K562 (cell line): ENCODE results near the gene MRLN. TPM values are rescaled to one million over a fixed set of nuclear protein-coding genes. Genes with fewer than 3 reads are reported as not detected.

Source experiments
- ATAC-seq: fragments of 200-7000 bp; cut with Tn5 transposase; 3 replicates; pipeline ENCODE4 v1.9.1; 2020; ENCODE audit warnings: moderate library complexity
- BruUV-seq: library from RNA; stranded (reverse); fragments of 400-500 nt; replicated peaks from 2 replicates; lab custom pipeline; 2021; lab: Mats Ljungman, UMichigan
- CTCF ChIA-PET: fragments of 300-600 bp; formaldehyde crosslinking; extraction: SDS; loops from one replicate; lab custom pipeline; 2021; ENCODE audit warnings: low intra/inter-chr PET ratio; lab: Yijun Ruan, JAX
- POLR2A ChIA-PET: fragments of 300-600, 350-650 bp; sonication (Branson Sonifier 250); formaldehyde crosslinking; extraction: SDS; loops from one replicate; lab custom pipeline; 2021; ENCODE audit warnings: antibody characterized with exemption, inconsistent platforms; lab: Yijun Ruan, JAX
- DNase-seq, 4 experiments: peaks; one replicate each; pipeline versions ENCODE4 v3.0.0 to v3.0.0-alpha.2; 2011 to 2018; ENCODE audit warnings: low spot score in 3 of 4, mixed read lengths in 3 of 4; ENCODE audit errors: extremely low read depth in 1 of 4
- FAIRE-seq: peaks from 2 replicates; lab custom pipeline; 2011; peaks lifted over from hg19 to GRCh38; lab: Jason Lieb, UNC
- H2AFZ ChIP-seq: 2 replicates; pipeline ENCODE4 v1.6.0; 2011; ENCODE audit warnings: low read depth, low read length, control low read depth, inconsistent platforms
- H3K27ac ChIP-seq: fragments of 200-600 bp; 3 replicates; pipeline ENCODE4 v1.8.0; 2011; ENCODE audit warnings: low read depth, mild to moderate bottlenecking, control low read depth, inconsistent platforms, low read length, moderate library complexity, mixed read lengths; ENCODE audit errors: extremely low read depth
- H3K27me3 ChIP-seq, 2 experiments: fragments of 300-600 bp in 1 of 2; 2 replicates in 1 of 2; 3 replicates in 1 of 2; pipeline versions ENCODE4 v1.6.0 to v1.8.0; 2011; ENCODE audit warnings: inconsistent platforms in 2 of 2, low read length in 2 of 2, mild to moderate bottlenecking in 1 of 2, mixed read lengths in 1 of 2, moderate library complexity in 1 of 2; ENCODE audit not compliant: control insufficient read depth in 2 of 2, insufficient read depth in 2 of 2
- H3K36me3 ChIP-seq: fragments of 300-600 bp; 3 replicates; pipeline ENCODE4 v1.8.0; 2011; ENCODE audit warnings: mild to moderate bottlenecking, low read length, inconsistent platforms; ENCODE audit not compliant: control insufficient read depth, insufficient read depth
- H3K4me1 ChIP-seq, 2 experiments: fragments of 200-600 bp in 1 of 2; replicated peaks in 1 of 2; 2 replicates in 1 of 2; 3 replicates in 1 of 2; pipeline versions ENCODE4 v1.5.1 to v1.8.0; 2011; ENCODE audit warnings: inconsistent platforms in 2 of 2, low read length in 2 of 2, mild to moderate bottlenecking in 1 of 2, mixed read lengths in 1 of 2, moderate library complexity in 1 of 2; ENCODE audit not compliant: control insufficient read depth in 2 of 2, insufficient read depth in 2 of 2
- H3K4me2 ChIP-seq: 2 replicates; pipeline ENCODE4 v1.6.1; 2011; ENCODE audit warnings: low read length, control low read depth, inconsistent platforms, mixed read lengths; ENCODE audit not compliant: insufficient read depth
- H3K4me3 ChIP-seq: fragments of 200-600 bp; sonication (generic), shearing (Covaris generic); 2 replicates; pipeline ENCODE4 v1.5.1; 2016; ENCODE audit warnings: control low read depth, inconsistent platforms
- H3K79me2 ChIP-seq: fragments of 200-600 bp; 3 replicates; pipeline ENCODE4 v1.8.0; 2011; ENCODE audit warnings: low read length, inconsistent platforms; ENCODE audit not compliant: control insufficient read depth, insufficient read depth
- H3K9ac ChIP-seq, 2 experiments: 2 replicates each; pipeline versions ENCODE4 v1.6.0 to v1.6.1; 2011; ENCODE audit warnings: low read depth in 2 of 2, low read length in 2 of 2, control low read depth in 1 of 2, inconsistent platforms in 1 of 2, mild to moderate bottlenecking in 1 of 2, mixed read lengths in 1 of 2; ENCODE audit not compliant: insufficient read depth in 1 of 2
- H3K9me1 ChIP-seq: one replicate; pipeline ENCODE4 v1.6.0; 2011; ENCODE audit warnings: inconsistent platforms, mild to moderate bottlenecking, low read length, moderate library complexity; ENCODE audit not compliant: control insufficient read depth, insufficient read depth
- H3K9me3 ChIP-seq: replicated peaks from 2 replicates; pipeline ENCODE4 v1.5.1; 2011; ENCODE audit warnings: low read depth, low read length, inconsistent platforms; ENCODE audit not compliant: control insufficient read depth, insufficient read depth
- H4K20me1 ChIP-seq: replicated peaks from 2 replicates; pipeline ENCODE4 v1.6.1; 2011; ENCODE audit warnings: low read length, inconsistent platforms, mixed read lengths; ENCODE audit not compliant: control insufficient read depth, insufficient read depth
- ARID3A ChIP-seq: IDR thresholded peaks from 2 replicates; pipeline ENCODE4 v1.6.1; 2012; ENCODE audit warnings: low read depth, low read length, improper control_type of control experiment, borderline replicate concordance
- CBX8 ChIP-seq: fragments of 200-600 bp; sonication (generic); IDR thresholded peaks from 2 replicates; pipeline ENCODE4 v1.6.1; 2012; ENCODE audit warnings: borderline replicate concordance, mixed run types, low read depth, mild to moderate bottlenecking, moderate library complexity, mixed read lengths, low read length, control low read depth, inconsistent platforms; ENCODE audit not compliant: poor library complexity, severe bottlenecking; ENCODE audit errors: extremely low read depth
- CEBPZ ChIP-seq: fragments of 150-350 bp; IDR thresholded peaks from 2 replicates; pipeline ENCODE4 v1.6.1; 2014; ENCODE audit warnings: low read depth, mild to moderate bottlenecking, low read length, borderline replicate concordance
- FOSL1 ChIP-seq: fragments of 200-800 bp; sonication (Bioruptor generic); conservative IDR thresholded peaks from 2 replicates; pipeline ENCODE4 v1.6.1; 2016; ENCODE audit warnings: missing genetic modification characterization, missing compliant biosample characterization
- HDAC1 ChIP-seq, 2 experiments: fragments of 450-650 bp; IDR thresholded peaks; 2 replicates each; pipeline ENCODE4 v1.6.1; 2016 to 2017; ENCODE audit warnings: inconsistent platforms in 1 of 2, mild to moderate bottlenecking in 1 of 2, moderate library complexity in 1 of 2
- ILK ChIP-seq: fragments of 450-650 bp; IDR thresholded peaks from 2 replicates; pipeline ENCODE4 v1.6.1; 2016; ENCODE audit warnings: missing genetic modification characterization, low read depth, mild to moderate bottlenecking, missing compliant biosample characterization, moderate library complexity, borderline replicate concordance
- LEF1 ChIP-seq: fragments of 450-650 bp; IDR thresholded peaks from 2 replicates; pipeline ENCODE4 v1.6.1; 2016; ENCODE audit warnings: mild to moderate bottlenecking
- RBM34 ChIP-seq: fragments of 200-400 bp; formaldehyde crosslinking; IDR thresholded peaks from 2 replicates; pipeline ENCODE4 v1.6.1; 2018; ENCODE audit warnings: low read length, borderline replicate concordance; ENCODE audit not compliant: insufficient read depth
- SRSF7 ChIP-seq: fragments of 200-400 bp; formaldehyde crosslinking; optimal IDR thresholded peaks from 2 replicates; pipeline ENCODE3; 2017; ENCODE audit warnings: mild to moderate bottlenecking, low read depth, low read length
- TBL1XR1 ChIP-seq, 2 experiments: IDR thresholded peaks; 2 replicates each; pipeline ENCODE4 v1.6.1; 2012; ENCODE audit warnings: improper control_type of control experiment in 2 of 2, low read length in 2 of 2, mild to moderate bottlenecking in 1 of 2
- ZNF3 ChIP-seq: fragments of 250-450 bp; sonication (Bioruptor Pico); IDR thresholded peaks from 2 replicates; pipeline ENCODE4 v1.5.0; 2021; ENCODE audit warnings: mild to moderate bottlenecking, moderate library complexity
- WGBS: fragments of 100-300 bp; shearing (Covaris generic); methylation state at CpG from one replicate; pipeline ENCODE4 v1.1.6; 2016; ENCODE audit warnings: low coverage, mixed read lengths; ENCODE audit not compliant: insufficient coverage; ENCODE audit errors: missing lambda C conversion rate; 5-methylcytosine and 5-hydroxymethylcytosine counted together
- in situ Hi-C: fragments of 300-500 bp; cut with MboI; formaldehyde crosslinking; loops from 4 replicates; pipeline ENCODE4 v1.15.0; 2018; ENCODE audit warnings: inconsistent platforms, mixed read lengths
- intact Hi-C: fragments of 100-400 bp; cut with micrococcal nuclease; formaldehyde crosslinking; loops from 2 replicates; pipeline ENCODE4 v1.14.2; 2022
- polyA plus RNA-seq, 8 experiments: library from polyadenylated mRNA; depleted of rRNA in 4 of 8; stranded (reverse) in 5 of 8; unstranded in 3 of 8; fragments of >200 nt; fragmentation: Nextera tagmentation in 2 of 8; fragmentation: Illumina TruSeq in 1 of 8; extraction: Ambion mirVana in 2 of 8; extraction: Trizol in 1 of 8; gene quantifications; 2 replicates each; pipeline versions ENCODE4 v1.2.1 to v1.2.3, GENCODE V29; 2011 to 2014; ENCODE audit warnings: inconsistent platforms in 1 of 8, missing spikeins in 1 of 8
- total RNA-seq, 7 experiments: library from RNA; depleted of rRNA in 6 of 7; stranded (reverse); fragments of >200 nt in 6 of 7; fragmentation: Illumina TruSeq in 2 of 7; extraction: Trizol in 2 of 7; gene quantifications; 2 replicates each; pipeline versions ENCODE4 v1.2.1 to v1.2.3, GENCODE V29; 2011 to 2021; ENCODE audit warnings: low replicate concordance in 1 of 7
- TF ChIP-seq, protein P1 (sequence below): fragments of 450-650 bp; IDR thresholded peaks from 2 replicates; pipeline ENCODE4 v1.6.1; 2014; ENCODE audit warnings: low read depth, mild to moderate bottlenecking, moderate library complexity, borderline replicate concordance
- TF ChIP-seq, protein P2 (sequence below): sonication (generic); formaldehyde crosslinking; IDR thresholded peaks from 2 replicates; pipeline ENCODE4 v1.8.0; 2022; ENCODE audit warnings: mild to moderate bottlenecking, missing genetic modification reagents

Gene MRLN
- total and polyA plus RNA-seq, 9 of the 15 experiments (the other 6 are each of a cell fraction or from before 2014, with no cell fraction given): 0.07 to 0.13 TPM; not detected in 7

GRCh38 chr10:59694936-59695335 lies 58.3 kb downstream of the MRLN start:
- Histone ChIP-seq H3K36me3 (no peaks in the 10 kb centered on the region), H3K4me2 (no peak overlapping the region), H3K79me2 (no peaks in the 10 kb centered on the region), H3K27me3 (peaks cover 0 to 5% of the 10 kb centered on the region in 2 experiments; a peak in 1 of 5 replicates), H3K4me1 (peaks cover 0 to 4% of the 10 kb centered on the region in 2 experiments; a peak in 1 of 5 replicates), H3K4me3 (no peak overlapping the region), H3K9me1 (no peaks in the 10 kb centered on the region), H2AFZ (no peak overlapping the region), H3K9me3 (no peaks in the 10 kb centered on the region), H3K9ac (no peak overlapping the region), H3K27ac (no peak overlapping the region), H4K20me1 (no peaks in the 10 kb centered on the region)
- intact Hi-C loops: no loop called here
- TF ChIP-seq CBX8: no peak
- no peak for TF ChIP-seq ZNF3
- no peak for TF ChIP-seq LEF1
- no peak for TF ChIP-seq HDAC1 (IDR thresholded peaks at IDR 0.05)
- TF ChIP-seq, protein P1, sequence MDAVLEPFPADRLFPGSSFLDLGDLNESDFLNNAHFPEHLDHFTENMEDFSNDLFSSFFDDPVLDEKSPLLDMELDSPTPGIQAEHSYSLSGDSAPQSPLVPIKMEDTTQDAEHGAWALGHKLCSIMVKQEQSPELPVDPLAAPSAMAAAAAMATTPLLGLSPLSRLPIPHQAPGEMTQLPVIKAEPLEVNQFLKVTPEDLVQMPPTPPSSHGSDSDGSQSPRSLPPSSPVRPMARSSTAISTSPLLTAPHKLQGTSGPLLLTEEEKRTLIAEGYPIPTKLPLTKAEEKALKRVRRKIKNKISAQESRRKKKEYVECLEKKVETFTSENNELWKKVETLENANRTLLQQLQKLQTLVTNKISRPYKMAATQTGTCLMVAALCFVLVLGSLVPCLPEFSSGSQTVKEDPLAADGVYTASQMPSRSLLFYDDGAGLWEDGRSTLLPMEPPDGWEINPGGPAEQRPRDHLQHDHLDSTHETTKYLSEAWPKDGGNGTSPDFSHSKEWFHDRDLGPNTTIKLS: no peak
- TF ChIP-seq ILK: no peak
- TF ChIP-seq CEBPZ: no peak
- TF ChIP-seq ARID3A: no peak
- no peak for TF ChIP-seq RBM34
- TF ChIP-seq TBL1XR1 (IDR thresholded peaks at IDR 0.05; ENCODE audit: low read length in 2 of 2): no peak
- TF ChIP-seq FOSL1 (tag): no peak
- TF ChIP-seq, protein P2, sequence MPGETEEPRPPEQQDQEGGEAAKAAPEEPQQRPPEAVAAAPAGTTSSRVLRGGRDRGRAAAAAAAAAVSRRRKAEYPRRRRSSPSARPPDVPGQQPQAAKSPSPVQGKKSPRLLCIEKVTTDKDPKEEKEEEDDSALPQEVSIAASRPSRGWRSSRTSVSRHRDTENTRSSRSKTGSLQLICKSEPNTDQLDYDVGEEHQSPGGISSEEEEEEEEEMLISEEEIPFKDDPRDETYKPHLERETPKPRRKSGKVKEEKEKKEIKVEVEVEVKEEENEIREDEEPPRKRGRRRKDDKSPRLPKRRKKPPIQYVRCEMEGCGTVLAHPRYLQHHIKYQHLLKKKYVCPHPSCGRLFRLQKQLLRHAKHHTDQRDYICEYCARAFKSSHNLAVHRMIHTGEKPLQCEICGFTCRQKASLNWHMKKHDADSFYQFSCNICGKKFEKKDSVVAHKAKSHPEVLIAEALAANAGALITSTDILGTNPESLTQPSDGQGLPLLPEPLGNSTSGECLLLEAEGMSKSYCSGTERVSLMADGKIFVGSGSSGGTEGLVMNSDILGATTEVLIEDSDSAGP (CRISPR knock-in tag): no peak
- no peak for TF ChIP-seq SRSF7
- in situ Hi-C loops: no loop called here
- 28% methylated on average over 1 of the region's 1 CpG for WGBS
- CTCF ChIA-PET: no interaction called here
- DNase-seq: no peak
- FAIRE-seq: no peak
- ATAC-seq: no peak
- BruUV-seq: no TSS peak
- POLR2A ChIA-PET: no interaction called here
